ENCODE results near the gene ELFN1.

The ELFN1 gene

DNA sequence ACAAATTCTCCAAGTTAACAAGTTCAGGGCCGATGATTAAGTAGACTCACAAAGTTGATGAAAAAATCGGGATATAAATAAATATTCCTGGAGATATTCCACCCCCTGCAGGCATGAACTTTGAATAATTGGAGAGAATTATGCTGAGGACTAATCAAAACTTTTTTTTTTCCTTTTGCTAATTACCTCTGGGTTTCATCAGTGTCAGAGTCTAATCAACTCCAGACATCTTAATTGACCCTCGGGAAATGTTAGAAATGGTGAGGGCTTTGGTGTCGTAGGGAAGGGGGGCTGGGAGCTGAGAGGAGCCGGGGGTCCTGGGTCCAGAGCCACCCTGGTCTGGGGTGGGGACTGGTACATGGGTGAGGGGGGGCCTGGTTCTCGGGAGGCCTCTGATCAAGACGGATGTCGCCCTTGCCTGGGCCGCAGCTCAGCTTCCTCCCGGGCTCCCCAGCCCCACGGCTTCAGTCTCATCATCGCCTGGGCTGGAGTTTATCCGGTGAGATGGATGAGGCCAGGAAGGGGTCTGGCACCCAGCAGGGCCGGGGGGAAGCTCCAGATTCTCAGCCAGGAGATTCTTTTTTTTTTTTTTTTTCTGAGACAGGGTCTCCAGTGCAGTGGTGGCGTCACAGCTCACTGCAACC lies 30.4 kb upstream of the ELFN1 start:
- Mint-ChIP-seq H3K4me3 (no peak overlapping the region), H3K9me3 (peaks cover 28% of the 10 kb centered on the region), H3K27me3 (ENCODE audit: low read depth, poor library complexity) (peaks cover 7% of the 10 kb centered on the region), H3K27ac (no peak overlapping the region), H3K4me1 (peaks cover 37% of the 10 kb centered on the region), H3K36me3 (ENCODE audit: low read depth) (no peaks in the 10 kb centered on the region)
- no peak for DNase-seq
- TF ChIP-seq CTCF (IDR thresholded peaks at IDR 0.05): no peak

GRCh38 chr7:1640376-1641172 lies 29.5 kb upstream of the ELFN1 start:
- peaks cover 6% of the 10 kb centered on the region for H3K27me3 Mint-ChIP-seq (ENCODE audit: low read depth, poor library complexity)
- no peak for TF ChIP-seq CTCF (IDR thresholded peaks at IDR 0.05)
- DNase-seq: no peak
- no peak overlapping the region for H3K27ac Mint-ChIP-seq
- H3K9me3 Mint-ChIP-seq: peaks cover 23% of the 10 kb centered on the region
- H3K4me3 Mint-ChIP-seq: no peak overlapping the region
- no peaks in the 10 kb centered on the region for H3K36me3 Mint-ChIP-seq (ENCODE audit: low read depth)
- H3K4me1 Mint-ChIP-seq: peaks cover 37% of the 10 kb centered on the region

GRCh38 chr7:1641173-1641572 lies 28.9 kb upstream of the ELFN1 start:
- DNase-seq: no peak
- no peak overlapping the region for H3K4me3 Mint-ChIP-seq
- no peak overlapping the region for H3K27ac Mint-ChIP-seq
- H3K4me1 Mint-ChIP-seq: peaks cover 43% of the 10 kb centered on the region
- no peaks in the 10 kb centered on the region for H3K36me3 Mint-ChIP-seq (ENCODE audit: low read depth)
- H3K9me3 Mint-ChIP-seq: peaks cover 17% of the 10 kb centered on the region
- TF ChIP-seq CTCF (IDR thresholded peaks at IDR 0.05): no peak
- H3K27me3 Mint-ChIP-seq (ENCODE audit: low read depth, poor library complexity): peaks cover 6% of the 10 kb centered on the region

GRCh38 chr7:1641661-1642260 lies 28.3 kb upstream of the ELFN1 start:
- no peaks in the 10 kb centered on the region for H3K36me3 Mint-ChIP-seq (ENCODE audit: low read depth)
- TF ChIP-seq CTCF (IDR thresholded peaks at IDR 0.05): no peak
- DNase-seq: no peak

DNA sequence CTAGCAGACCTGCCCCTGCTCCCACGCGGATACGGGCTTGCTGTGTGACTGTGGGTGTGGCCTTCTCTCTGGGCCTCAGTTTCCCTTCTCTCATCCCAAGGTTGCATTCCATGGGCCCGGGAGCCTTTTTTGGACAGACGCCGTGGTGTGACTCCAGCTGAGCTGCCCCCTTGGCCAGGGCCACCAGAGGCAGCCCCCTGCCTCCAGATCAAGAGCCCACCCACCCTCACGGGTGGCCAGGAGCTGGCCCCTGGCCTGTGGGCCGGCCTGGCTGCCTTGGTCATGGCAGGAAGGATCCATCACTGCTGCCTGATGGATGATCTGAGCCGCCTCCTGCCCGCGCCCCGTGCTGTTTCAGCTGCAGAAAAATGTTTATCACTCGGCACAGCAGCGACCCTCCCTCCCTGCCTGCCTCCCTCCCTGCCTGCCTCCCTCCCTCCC lies 27.8 kb upstream of the ELFN1 start:
- DNase-seq: peak; percentile 35

More at GRCh38 chr7:1641661-1642260, 28.3 kb upstream of the ELFN1 start:
- Mint-ChIP-seq H3K9me3 (peaks cover 11% of the 10 kb centered on the region), H3K27me3 (ENCODE audit: low read depth, poor library complexity) (peaks cover 6% of the 10 kb centered on the region), H3K4me1 (peaks cover 49% of the 10 kb centered on the region), H3K27ac (no peak overlapping the region), H3K4me3 (no peak overlapping the region)

More for the DNA sequence above, 27.8 kb upstream of the ELFN1 start:
- TF ChIP-seq CTCF (IDR thresholded peaks at IDR 0.05): no peak
- Mint-ChIP-seq H3K27me3 (ENCODE audit: low read depth, poor library complexity) (peaks cover 6% of the 10 kb centered on the region), H3K27ac (no peak overlapping the region), H3K4me1 (peaks cover 55% of the 10 kb centered on the region), H3K4me3 (no peak overlapping the region), H3K9me3 (peaks cover 6% of the 10 kb centered on the region), H3K36me3 (ENCODE audit: low read depth) (no peaks in the 10 kb centered on the region)
